Right hindlimb (tissue), 1 donor: ENCODE results near the gene TNS3.
A peak's percentile ranks its signal among the peaks of the same experiment; 100 is the strongest.
"Not testable (repeated sequence)": the region's sequence is repeated elsewhere in the genome, so short reads cannot be mapped to it uniquely, and the experiment has no call there.

Source experiments
- DNase-seq: peaks from one replicate; pipeline ENCODE4 v3.0.0-alpha.2; 2018

TNS3 gene

DNA sequence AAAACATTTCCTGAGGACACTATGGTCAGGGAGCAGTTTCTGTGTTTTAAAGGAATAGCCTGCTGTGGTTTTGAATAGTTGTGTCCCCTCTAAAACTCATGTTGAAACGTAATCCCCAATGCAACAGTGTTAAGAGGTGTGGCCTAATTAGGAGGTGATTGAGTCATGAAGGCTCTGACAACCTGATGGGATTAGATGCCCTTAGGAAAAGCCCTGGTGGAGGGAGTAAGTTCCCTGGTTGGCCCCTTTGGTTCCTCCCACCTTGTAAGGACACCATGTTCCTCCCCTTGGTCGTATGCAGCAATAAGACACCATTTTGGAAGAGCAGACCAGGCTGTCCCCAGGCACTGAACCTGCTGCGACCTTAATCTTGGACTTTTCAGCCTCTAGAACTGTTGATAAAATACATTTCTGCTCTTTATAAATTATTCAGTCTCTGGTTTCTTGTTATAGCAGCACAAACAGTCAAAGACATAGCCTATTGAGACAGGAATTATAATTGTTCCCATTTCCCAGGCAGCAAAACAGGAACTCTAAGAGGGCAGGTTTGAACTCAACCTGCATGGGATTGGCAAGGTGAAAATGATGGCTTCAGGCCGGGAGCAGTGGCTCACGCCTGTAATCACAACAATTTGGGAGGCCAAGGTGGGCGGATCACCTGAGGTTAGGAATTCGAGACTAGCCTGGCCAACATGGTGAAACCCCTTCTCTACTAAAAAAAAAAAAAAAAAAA is 20.5 kb upstream of the TNS3 start:
- no peak for DNase-seq

DNA sequence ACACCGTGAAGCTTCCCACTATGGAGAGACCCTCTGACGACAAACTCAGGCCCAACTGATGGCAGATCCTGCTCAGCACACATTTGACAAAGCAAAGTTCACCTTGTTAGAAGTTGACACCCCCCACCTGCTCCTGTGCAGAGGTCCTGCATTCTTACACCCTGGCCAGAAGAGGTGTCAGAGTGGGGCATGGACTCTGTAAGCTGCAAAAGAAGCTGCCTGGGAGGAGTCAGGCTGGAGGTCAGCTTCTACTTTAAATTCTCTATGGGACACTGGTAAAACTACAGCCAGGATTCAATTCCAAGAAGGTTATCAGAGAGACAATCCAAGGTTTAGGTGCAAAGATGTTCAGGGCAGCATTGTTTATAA is 20.0 kb upstream of the TNS3 start:
- no peak for DNase-seq

- DNase-seq, result no peak
Measured at GRCh38 chr7:47601119-47601880, 19.4 kb upstream of the TNS3 start.

DNA sequence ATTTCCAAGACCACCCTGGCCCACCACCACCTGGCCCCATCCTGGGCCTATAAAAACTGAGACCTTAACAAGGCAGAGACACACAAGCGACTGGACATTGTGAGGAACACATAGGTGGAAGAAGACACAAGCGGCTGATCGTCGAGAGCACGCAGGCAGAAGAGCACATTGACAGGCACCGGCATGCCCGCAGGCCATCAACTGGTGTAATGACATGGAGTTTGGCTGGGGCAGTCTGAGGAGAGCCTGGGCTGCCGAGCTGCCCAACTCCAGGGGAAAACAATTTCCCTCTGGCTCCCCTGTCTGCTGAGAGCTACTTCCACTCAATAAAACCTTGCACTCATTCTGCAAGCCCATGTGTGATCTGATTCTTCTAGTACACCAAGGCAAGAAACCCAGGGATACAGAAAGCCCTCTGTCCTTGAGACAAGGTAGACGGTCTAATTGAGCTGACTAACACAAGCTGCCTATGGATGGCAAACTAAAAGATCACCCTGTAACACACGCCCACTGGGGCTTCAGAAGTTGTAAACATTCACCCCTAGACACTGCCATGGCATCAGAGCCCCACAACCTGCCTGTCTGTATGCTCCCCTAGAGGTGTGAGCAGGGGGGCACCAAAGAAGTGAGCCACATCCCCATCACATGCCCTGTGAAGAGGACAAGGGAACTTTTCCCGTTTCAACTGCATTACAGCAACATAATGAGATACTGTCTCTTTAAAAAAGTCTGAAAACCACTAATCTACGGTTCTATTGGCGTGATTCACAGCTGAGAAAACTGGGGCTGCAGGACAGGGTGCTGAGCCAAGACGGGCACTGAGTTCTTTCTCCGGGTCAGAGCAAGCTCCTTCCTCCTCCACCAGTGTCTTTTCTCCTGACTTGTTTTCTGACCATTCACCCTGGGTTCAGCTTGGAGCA is 18.5 kb upstream of the TNS3 start:
- no peak for DNase-seq

- no peak for DNase-seq
Measured at GRCh38 chr7:47597379-47597778, 15.5 kb upstream of the TNS3 start.

GRCh38 chr7:47596502-47597202 is 14.7 kb upstream of the TNS3 start:
- no peak for DNase-seq

- DNase-seq, result no peak
Measured at GRCh38 chr7:47594406-47594805, 12.5 kb upstream of the TNS3 start.

DNA sequence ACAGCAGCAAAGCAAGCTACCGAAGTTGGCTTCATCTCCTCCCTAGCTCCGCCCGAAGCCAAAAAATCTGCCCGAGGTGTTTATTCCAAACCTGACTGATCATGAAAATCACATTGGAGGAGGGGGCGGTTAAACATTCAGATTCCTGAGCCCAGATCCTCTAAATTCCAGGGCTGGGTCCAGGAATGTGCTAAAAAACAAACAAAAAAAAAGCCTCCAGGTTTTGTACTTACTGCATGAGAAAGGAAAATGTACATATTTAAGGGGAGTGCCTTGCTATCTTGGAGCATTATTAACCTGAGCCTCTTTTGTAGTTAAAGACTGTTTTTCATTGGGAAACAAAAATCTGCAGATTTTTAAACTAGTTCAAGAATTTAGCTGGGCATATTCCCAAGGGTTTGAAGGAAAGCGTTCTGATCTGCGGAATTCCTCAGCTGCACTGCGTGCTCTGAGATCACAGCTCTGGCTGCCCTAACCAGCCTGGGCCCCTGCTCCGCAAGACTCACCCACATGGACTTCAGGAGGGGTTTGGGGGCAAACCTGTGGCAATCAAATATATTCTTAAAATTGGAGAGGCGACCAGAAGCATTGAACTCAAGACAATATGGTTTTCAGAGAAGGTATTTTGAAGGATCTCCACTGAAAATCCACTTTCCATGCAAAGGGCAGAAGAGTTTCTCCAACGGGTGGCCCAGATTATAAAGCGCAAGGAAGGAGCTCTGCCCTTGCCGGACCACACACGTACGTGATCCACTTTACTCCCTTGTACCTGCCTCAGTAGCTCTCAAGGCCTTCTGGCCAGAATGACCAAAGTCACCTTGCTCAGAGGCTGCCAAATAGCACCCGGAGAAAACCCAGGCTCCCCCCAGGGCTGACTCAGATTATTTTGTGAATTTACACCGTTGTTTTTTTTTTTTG is 10.0 kb upstream of the TNS3 start:
- DNase-seq, result peak; percentile 18

DNA sequence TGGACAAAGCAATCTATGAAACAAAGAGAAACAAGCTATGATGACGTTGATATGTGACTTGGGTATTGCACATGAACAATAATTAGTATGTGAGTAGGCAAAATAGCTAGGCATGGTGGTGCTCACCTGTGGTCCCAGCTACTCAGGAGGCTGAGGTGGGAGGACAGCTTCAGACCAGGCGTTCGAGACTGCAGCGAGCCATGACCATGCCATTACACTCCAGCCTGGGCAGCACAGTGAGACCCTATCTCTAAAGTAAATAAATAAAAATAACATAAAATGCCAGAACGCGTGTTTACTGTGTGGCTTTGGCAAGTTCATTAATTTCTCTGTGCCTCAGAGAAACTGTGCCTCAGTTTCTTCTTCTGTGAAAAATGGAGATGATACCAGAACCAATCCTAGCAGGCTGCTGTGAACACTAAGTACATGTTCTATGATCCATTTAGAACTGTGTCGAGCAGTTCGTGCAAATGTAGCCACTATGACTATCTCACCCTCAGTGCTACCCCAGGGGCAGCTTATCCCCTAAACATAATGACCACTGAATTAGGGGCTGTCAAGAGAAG is 9.3 kb upstream of the TNS3 start:
- no peak for DNase-seq

DNA sequence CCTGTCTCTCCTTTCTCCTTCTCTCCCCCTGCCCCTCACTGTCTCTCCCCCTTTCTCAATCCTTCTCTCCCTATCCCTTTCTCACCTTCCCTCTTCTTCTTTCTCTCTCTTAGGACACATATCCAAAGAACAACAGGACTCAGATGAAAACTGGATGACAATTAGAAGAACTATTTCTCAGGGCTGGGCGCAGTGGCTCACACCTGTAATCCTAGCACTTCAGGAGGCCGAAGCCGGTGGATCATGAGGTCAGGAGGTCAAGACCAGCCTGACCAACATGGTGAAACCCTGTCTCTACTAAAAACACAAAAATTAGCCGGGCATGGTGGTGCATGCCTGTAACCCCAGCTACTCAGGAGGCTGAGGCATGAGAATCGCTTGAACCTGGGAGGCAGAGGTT is 8.3 kb upstream of the TNS3 start:
- DNase-seq, result not testable (repeated sequence)

DNA sequence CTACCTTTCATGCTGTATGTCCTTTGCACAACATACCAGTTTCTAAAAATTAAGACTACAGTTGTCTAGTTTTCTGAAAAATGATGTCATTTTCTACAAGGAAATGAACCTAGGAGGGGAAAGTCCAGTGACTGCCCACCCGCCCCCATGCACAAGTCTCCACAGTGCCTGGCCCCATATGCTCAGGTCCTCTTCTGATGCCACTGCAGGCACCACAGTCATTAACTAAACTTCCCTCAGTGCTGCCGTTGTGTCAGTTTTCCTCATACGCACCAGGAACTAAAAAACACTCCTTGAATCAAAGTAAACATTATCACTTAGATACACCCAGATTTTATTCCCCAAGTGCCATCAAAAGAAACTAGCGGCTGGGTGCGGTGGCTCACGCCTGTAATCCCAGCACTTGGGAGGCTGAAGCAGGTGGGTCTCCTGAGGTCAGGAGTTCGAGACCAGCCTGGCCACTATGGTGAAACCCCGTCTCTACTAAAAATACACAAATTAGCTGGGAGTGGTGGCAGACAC is 6.9 kb upstream of the TNS3 start:
- no peak for DNase-seq

DNA sequence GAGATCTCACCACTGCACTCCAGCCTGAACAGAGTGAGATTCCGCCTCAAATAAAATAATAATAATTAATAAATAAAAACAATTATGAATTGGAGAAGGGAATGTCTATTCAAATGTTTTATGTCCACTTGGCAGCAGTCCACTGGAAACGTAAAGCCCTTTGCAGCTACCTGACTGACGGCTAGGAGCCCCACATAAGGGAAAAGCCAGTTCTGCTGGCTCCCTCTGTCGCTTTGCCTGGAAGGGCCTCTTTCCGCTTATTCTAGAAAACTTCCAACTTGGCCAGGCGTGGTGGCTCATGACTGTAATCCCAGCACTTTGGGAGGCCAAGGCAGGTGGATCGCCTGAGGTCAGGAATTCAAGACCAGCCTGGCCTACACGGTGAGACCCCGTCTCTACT is 6.1 kb upstream of the TNS3 start:
- no peak for DNase-seq

GRCh38 chr7:47587351-47587750 is 5.4 kb upstream of the TNS3 start:
- no peak for DNase-seq

- no peak for DNase-seq
Measured at GRCh38 chr7:47586925-47587324, 5.0 kb upstream of the TNS3 start.

- DNase-seq, result not testable (repeated sequence)
Measured at GRCh38 chr7:47586161-47586670, 4.3 kb upstream of the TNS3 start.

- DNase-seq, result no peak
Measured at GRCh38 chr7:47584536-47584895, 2.6 kb upstream of the TNS3 start.

- DNase-seq, result peak; percentile 76
Measured at GRCh38 chr7:47583739-47584535, 2.0 kb upstream of the TNS3 start.

DNA sequence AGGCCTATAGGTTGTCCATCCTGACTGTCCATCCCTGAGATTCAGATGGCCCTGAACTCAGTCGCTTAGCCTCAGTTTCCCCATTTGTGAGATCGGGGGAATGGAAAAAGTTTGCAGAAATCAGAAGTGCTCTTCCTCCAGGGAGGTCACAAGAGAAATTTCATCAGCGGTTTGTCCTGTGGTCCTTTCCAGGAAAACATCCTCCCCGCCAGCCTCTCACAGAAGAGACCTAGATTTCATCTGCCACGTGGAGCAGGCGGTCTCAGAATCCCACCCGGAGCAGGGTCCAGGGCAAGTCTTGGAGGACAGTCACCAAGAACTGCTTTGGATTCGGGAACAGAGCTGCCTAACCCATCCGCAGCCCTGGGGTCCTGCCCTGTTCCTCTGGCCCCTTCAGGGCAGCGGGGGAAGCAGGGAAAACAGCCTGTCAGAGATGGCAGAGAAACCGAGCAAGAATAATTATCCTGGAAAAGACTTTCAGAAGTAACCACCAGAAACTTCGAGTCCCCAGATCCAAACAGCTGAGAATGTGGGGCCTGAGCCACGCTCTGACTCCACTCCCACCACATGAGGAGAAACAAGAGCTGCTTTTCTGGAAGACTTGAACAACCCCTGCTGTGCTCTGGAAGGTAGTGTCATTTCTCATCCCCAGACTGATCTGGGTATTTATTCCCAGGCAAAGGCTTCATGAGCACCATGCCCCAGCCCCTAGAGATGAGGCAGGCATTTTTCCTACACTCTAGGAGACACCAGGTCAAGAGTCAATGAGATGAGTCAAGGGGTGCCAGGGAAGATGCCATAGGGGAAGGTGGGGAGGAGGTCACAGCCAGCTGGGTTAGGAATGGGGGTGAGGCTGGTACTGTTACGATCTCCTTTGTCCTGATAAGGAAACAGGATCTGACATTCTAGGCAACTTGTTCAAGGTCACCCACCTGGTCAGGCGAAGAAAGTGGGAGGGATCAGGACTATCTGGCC is 1.1 kb upstream of the TNS3 start:
- peak; percentile 89 for DNase-seq

DNA sequence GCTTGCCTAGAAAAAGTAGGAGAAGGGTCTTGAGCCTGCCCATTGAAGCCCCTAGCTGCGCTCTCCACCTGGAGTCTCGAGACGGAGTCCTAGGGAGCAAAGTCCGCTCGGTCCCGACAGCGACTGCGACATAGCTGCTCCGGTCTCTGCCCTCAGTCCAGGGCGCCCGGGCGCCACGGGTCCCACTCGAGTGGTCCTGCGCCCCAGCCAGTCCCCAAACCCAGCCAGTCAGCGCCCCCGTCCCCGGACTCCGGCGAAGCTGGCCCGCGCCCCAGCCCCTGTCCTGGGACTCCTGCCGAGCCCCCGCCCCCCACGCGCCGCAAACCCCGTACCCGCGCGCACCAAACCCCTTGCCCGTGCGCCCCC is 490 bp downstream of the TNS3 start:
- DNase-seq, result no peak
